ENCODE measurements around the gene GRIA2. TPM values are rescaled to one million over a fixed set of nuclear protein-coding genes. Genes with fewer than 3 reads are reported as not detected.

GRIA2 gene
- total RNA-seq, 4 donors from 2014 or later = not detected

DNA sequence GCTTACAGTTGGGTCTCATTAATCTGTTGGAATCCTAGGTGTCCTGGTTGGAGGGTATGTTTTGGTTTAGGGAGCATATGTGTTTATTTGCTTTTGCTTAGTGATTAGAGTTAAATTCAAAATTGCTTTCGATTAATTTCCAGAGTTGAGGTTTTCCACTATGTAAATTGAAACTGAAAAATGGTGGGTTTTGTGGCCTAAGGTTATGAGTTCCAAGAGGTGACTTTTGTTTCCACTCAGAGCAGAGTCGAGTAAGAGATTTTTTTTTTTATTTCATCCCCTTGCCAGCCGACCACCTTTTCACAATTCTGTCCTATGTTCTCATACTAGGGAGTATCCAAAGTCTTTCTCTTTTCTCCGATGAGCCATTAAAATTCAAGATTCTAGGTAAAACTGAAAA, 66.9 kb downstream of the GRIA2 start:
- no peak overlapping the region for H3K27ac ChIP-seq
- H3K4me1 ChIP-seq = no peaks in the 10 kb centered on the region
- TF ChIP-seq, protein P1, sequence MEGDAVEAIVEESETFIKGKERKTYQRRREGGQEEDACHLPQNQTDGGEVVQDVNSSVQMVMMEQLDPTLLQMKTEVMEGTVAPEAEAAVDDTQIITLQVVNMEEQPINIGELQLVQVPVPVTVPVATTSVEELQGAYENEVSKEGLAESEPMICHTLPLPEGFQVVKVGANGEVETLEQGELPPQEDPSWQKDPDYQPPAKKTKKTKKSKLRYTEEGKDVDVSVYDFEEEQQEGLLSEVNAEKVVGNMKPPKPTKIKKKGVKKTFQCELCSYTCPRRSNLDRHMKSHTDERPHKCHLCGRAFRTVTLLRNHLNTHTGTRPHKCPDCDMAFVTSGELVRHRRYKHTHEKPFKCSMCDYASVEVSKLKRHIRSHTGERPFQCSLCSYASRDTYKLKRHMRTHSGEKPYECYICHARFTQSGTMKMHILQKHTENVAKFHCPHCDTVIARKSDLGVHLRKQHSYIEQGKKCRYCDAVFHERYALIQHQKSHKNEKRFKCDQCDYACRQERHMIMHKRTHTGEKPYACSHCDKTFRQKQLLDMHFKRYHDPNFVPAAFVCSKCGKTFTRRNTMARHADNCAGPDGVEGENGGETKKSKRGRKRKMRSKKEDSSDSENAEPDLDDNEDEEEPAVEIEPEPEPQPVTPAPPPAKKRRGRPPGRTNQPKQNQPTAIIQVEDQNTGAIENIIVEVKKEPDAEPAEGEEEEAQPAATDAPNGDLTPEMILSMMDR (IDR thresholded peaks at IDR 0.05) = no peak
- H3K27me3 ChIP-seq = no peaks in the 10 kb centered on the region
- H3K36me3 ChIP-seq = no peaks in the 10 kb centered on the region
- no peaks in the 10 kb centered on the region for H3K9me3 ChIP-seq
- DNase-seq = no peak
- no peak overlapping the region for H3K4me3 ChIP-seq

DNA sequence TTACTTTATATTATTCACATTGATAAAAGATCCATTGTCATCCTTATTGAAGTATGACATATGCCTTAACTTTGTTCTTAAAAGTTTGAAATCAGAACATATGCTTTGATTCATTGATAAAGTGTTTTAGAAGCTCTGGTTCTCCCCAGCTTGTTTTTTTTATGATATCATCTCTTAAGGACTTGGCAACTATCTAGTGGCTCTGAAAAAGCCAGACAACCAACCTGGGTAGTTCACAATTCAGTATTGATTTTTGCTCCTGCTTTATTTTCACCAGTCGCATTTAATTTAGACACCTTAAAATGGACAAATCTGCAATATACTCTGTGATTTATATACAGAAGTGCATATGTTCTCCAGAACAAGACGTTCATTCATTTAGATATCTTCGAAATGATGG, 70.1 kb downstream of the GRIA2 start:
- Histone ChIP-seq H3K4me1 (no peaks in the 10 kb centered on the region), H3K9me3 (no peaks in the 10 kb centered on the region), H3K27ac (no peak overlapping the region), H3K36me3 (no peaks in the 10 kb centered on the region), H3K27me3 (no peaks in the 10 kb centered on the region), H3K4me3 (no peak overlapping the region)
- TF ChIP-seq, protein P1 (IDR thresholded peaks at IDR 0.05) = no peak
- no peak for TF ChIP-seq POLR2A (IDR thresholded peaks at IDR 0.05)
- DNase-seq = no peak

DNA sequence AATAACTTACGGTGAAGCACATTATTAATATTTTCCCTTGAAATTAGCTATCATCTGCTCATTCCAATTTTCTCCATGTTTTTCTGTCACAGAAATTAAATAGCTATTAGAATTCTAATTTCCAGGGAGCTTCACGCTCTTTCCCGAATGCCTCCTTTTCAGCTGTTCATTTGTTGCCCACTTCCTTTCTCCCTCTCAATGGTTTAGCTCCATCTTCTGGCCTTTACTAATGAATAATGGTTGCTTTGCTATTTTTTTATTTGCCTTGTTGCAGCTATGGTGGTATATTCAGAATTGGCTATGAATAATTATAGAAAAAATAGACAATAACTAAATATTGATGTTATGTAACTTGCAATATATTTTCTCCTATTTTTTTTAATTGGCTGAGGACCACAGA, 70.5 kb downstream of the GRIA2 start:
- Histone ChIP-seq H3K36me3 (no peaks in the 10 kb centered on the region), H3K27me3 (no peaks in the 10 kb centered on the region), H3K4me3 (no peak overlapping the region), H3K4me1 (no peaks in the 10 kb centered on the region), H3K27ac (no peak overlapping the region), H3K9me3 (no peaks in the 10 kb centered on the region)
- no peak for TF ChIP-seq POLR2A (IDR thresholded peaks at IDR 0.05)
- TF ChIP-seq, protein P1 (IDR thresholded peaks at IDR 0.05) = no peak
- no peak for DNase-seq

DNA sequence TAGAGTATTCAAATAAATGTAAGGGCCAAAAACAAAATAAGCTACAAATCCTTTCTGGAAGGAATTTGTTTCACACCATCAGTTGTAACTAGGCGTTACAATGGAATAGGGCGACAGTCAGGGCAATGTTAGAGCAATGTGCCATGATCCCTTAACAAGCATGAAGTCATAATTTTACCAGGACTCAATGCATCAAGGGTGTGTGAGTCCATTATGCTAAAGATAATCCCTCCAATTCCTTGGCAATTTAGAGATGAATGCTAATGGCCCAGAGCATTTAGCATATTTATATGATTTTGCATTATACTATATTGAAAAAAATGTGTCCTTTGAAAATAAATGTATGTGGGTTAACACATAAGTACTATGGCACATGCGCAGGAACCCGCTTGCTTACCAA, 73.1 kb downstream of the GRIA2 start:
- H3K27ac ChIP-seq = no peak overlapping the region
- TF ChIP-seq, protein P1 (IDR thresholded peaks at IDR 0.05) = no peak
- TF ChIP-seq POLR2A (IDR thresholded peaks at IDR 0.05) = no peak
- no peaks in the 10 kb centered on the region for H3K36me3 ChIP-seq
- H3K4me3 ChIP-seq = no peak overlapping the region
- DNase-seq = no peak
- H3K4me1 ChIP-seq = no peaks in the 10 kb centered on the region
- no peaks in the 10 kb centered on the region for H3K9me3 ChIP-seq
- H3K27me3 ChIP-seq = no peaks in the 10 kb centered on the region

DNA sequence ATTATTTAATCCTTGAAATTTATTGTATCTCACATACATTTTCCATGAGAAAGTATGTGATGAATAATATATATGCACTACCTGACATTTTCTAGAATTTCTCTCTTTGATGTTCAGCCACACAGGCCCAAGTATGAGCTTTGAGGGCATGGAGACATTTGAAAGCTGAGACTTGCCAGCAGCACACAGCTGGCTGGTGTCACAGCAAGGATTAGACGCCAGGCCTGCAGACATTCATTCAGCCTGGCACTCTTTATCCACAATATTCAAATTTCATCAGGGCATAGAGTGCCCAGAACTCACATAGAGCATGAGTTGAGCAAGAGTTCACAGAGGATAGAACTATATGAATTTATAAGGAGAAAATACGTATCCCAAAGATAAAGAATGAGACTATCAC, 74.0 kb downstream of the GRIA2 start:
- Histone ChIP-seq H3K4me1 (no peaks in the 10 kb centered on the region), H3K4me3 (no peak overlapping the region), H3K27ac (no peak overlapping the region), H3K9me3 (no peaks in the 10 kb centered on the region), H3K27me3 (no peaks in the 10 kb centered on the region), H3K36me3 (no peaks in the 10 kb centered on the region)
- no peak for DNase-seq
- TF ChIP-seq POLR2A (IDR thresholded peaks at IDR 0.05) = no peak

DNA sequence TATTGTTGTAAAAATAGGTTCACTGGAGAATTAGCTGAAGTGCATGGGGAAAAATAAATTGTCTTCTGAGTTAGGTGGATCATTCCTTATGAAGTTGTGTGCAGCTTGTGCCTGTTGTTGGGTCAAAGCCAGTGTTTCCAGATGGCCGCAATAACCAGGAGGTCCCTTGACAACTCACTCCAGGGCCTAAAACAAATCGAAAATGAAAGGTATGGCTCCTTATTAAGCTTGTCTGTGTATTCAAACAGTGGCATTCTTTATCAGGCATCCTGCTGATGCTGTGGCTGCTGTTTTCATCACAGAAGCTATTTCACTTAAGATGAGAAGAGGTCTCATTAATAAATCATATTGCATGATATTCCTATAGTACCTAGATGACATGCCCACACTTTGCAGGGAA, 80.2 kb downstream of the GRIA2 start:
- Histone ChIP-seq H3K4me1 (no peaks in the 10 kb centered on the region), H3K27me3 (no peaks in the 10 kb centered on the region), H3K4me3 (no peak overlapping the region), H3K27ac (no peak overlapping the region), H3K36me3 (no peaks in the 10 kb centered on the region), H3K9me3 (no peaks in the 10 kb centered on the region)
- TF ChIP-seq POLR2A (IDR thresholded peaks at IDR 0.05) = no peak
- TF ChIP-seq, protein P1 (IDR thresholded peaks at IDR 0.05) = no peak
- DNase-seq = no peak
